IPS-20b (cell line): ENCODE data around the gene CREB3L2.
"Not testable (repeated sequence)": the region's sequence is repeated elsewhere in the genome, so short reads cannot be mapped to it uniquely, and the experiment has no call there.

Experiments
- H3K27ac ChIP-seq: one replicate; pipeline ENCODE4 v1.5.1; 2013; ENCODE audit warnings: low read length
- H3K27me3 ChIP-seq: 2 replicates; pipeline ENCODE4 v1.6.1; 2013; ENCODE audit warnings: mild to moderate bottlenecking, low read length, inconsistent platforms; ENCODE audit not compliant: insufficient read depth
- H3K36me3 ChIP-seq: 2 replicates; pipeline ENCODE4 v1.6.1; 2013; ENCODE audit warnings: low read depth, mild to moderate bottlenecking, inconsistent platforms, low read length, moderate library complexity; ENCODE audit not compliant: insufficient read depth
- H3K4me1 ChIP-seq: 2 replicates; pipeline ENCODE4 v1.6.1; 2013; ENCODE audit warnings: mild to moderate bottlenecking, control low read depth, inconsistent platforms, low read length, moderate library complexity; ENCODE audit not compliant: insufficient read depth
- H3K4me3 ChIP-seq: 2 replicates; pipeline ENCODE4 v1.5.1; 2013; ENCODE audit warnings: mild to moderate bottlenecking, low read length, inconsistent platforms
- H3K9ac ChIP-seq: 2 replicates; pipeline ENCODE4 v1.6.1; 2013; ENCODE audit warnings: low read depth, mild to moderate bottlenecking, inconsistent platforms, low read length, moderate library complexity
- H3K9me3 ChIP-seq: 2 replicates; pipeline ENCODE4 v1.6.1; 2013; ENCODE audit warnings: mild to moderate bottlenecking, low read depth, low read length, inconsistent platforms; ENCODE audit not compliant: insufficient read depth

The CREB3L2 gene

GRCh38 chr7:137935884-137936508, 65.9 kb downstream of the CREB3L2 start:
- H3K27ac ChIP-seq = no peak overlapping the region
- H3K4me1 ChIP-seq = peaks cover 5% of the 10 kb centered on the region; the same call in 1 of the 2 replicates
- no peak overlapping the region for H3K9ac ChIP-seq
- H3K9me3 ChIP-seq = no peaks in the 10 kb centered on the region
- no peaks in the 10 kb centered on the region for H3K36me3 ChIP-seq
- no peak overlapping the region for H3K4me3 ChIP-seq
- no peaks in the 10 kb centered on the region for H3K27me3 ChIP-seq

- no peaks in the 10 kb centered on the region for H3K36me3 ChIP-seq
- no peaks in the 10 kb centered on the region for H3K27me3 ChIP-seq
- no peak overlapping the region for H3K4me3 ChIP-seq
- H3K4me1 ChIP-seq = peaks cover 5% of the 10 kb centered on the region; the same call in 1 of the 2 replicates
- H3K9me3 ChIP-seq = no peaks in the 10 kb centered on the region
- H3K9ac ChIP-seq = no peak overlapping the region
- no peak overlapping the region for H3K27ac ChIP-seq
These were observed 66.7 kb downstream of the CREB3L2 start for GRCh38 chr7:137934941-137935883.

GRCh38 chr7:137934176-137934826, 67.6 kb downstream of the CREB3L2 start:
- peaks cover 5% of the 10 kb centered on the region; the same call in 1 of the 2 replicates for H3K4me1 ChIP-seq
- no peak overlapping the region for H3K27ac ChIP-seq
- no peak overlapping the region for H3K4me3 ChIP-seq
- no peaks in the 10 kb centered on the region for H3K9me3 ChIP-seq
- H3K9ac ChIP-seq = no peak overlapping the region
- no peaks in the 10 kb centered on the region for H3K36me3 ChIP-seq
- H3K27me3 ChIP-seq = no peaks in the 10 kb centered on the region

DNA sequence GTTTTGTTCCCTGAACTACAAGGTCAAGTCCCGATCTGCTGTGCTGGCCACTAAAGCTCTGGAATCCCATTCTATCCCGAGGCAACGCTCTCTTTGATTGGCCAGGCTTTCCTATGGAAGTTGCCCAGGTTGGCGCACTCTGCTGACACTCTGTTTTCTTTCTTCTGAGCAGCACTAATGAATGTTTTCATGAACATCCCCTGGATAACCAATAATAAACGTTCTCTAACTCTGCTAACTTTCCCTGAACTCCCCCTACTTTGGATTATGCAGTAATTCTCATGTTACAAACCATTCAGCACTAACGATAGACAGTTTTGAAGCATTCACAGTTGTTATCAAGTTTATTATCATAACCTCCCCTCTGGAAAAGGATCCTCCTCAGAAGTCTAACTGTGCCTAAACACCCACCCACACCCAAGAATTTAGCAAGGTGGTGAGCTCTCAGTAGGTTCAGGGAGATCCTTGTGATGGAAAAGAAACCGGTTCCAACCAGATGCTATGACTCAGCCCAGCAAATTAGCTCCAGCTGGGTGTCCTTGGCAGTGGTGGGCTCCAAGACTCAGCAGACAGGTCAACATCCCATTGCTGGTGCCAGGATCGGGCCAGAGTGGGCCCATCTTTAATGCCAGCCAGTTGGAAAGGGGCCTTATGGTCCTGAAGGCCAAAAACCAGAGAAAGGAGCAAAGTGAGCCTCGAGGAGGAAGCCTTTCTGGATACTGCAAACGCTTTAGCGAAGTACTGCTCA, 68.4 kb downstream of the CREB3L2 start:
- Histone ChIP-seq H3K4me3 (no peak overlapping the region), H3K36me3 (no peaks in the 10 kb centered on the region)

DNA sequence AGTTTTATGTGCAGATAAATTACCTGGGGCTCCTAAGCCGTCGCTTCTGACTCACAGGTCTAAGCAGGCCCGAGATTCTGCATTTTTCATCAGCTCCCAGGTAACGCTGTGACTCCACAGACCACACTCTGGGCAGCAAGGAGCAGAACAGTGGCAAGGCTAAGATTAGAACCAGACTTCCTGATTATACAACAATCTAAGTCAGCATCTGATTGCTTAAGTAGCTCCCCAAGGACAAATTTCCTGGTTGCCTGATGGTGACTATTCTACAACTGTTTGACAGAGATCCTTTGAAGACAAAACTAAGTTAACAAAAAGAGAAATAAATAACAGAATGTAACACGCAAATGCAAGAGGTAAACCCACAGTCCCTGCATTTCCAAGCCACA, 69.0 kb downstream of the CREB3L2 start:
- peaks cover 5% of the 10 kb centered on the region; the same call in 1 of the 2 replicates for H3K4me1 ChIP-seq
- H3K27ac ChIP-seq = no peak overlapping the region
- peaks cover 2% of the 10 kb centered on the region for H3K36me3 ChIP-seq
- H3K9ac ChIP-seq = no peak overlapping the region
- H3K9me3 ChIP-seq = no peaks in the 10 kb centered on the region
- H3K4me3 ChIP-seq = no peak overlapping the region
- H3K27me3 ChIP-seq = no peaks in the 10 kb centered on the region

More for the DNA sequence above, 68.4 kb downstream of the CREB3L2 start:
- Histone ChIP-seq H3K4me1 (peaks cover 5% of the 10 kb centered on the region; the same call in 1 of the 2 replicates), H3K27ac (no peak overlapping the region), H3K9ac (no peak overlapping the region), H3K9me3 (no peaks in the 10 kb centered on the region), H3K27me3 (no peaks in the 10 kb centered on the region)

DNA sequence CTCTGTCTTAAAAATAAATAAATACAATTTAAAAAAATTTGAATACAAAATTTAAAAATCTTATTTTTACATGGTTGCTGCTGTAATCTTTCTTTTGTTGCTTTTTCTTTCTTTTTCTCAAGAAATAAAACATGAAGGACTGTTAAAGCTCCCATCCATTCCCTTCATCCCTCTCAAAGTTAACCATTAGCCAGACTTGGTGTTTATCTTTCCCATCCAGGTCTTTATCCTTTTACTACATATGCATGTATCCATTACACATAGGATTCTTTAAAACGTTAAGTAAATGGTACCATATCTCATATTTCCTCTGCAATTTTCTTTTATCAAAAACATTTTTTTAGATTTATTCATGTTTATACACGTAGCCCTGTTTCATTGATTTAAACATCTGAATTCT, 70.1 kb downstream of the CREB3L2 start:
- Histone ChIP-seq H3K4me3 (no peak overlapping the region), H3K9ac (no peak overlapping the region), H3K4me1 (peaks cover 3% of the 10 kb centered on the region; the same call in 1 of the 2 replicates), H3K9me3 (no peaks in the 10 kb centered on the region), H3K36me3 (peaks cover 8% of the 10 kb centered on the region), H3K27me3 (no peaks in the 10 kb centered on the region), H3K27ac (no peak overlapping the region)

DNA sequence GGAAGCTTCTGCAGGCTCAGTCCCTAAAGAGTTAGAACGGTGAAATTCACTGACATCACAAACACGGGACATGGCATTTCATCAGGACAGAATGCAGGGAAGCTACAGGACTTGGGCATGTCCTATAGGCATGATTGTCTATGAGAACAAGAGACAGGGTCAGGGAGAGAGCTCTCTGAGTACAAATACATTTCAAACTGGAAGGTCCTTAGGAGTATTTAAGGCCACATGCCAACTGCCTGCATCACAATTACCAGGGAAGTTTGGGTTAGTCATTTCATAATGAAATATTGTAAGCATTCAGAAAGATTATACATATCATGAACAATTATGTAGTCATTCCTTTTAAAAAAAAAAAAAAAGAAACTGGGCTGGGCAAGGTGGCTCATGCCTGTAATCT, 71.3 kb downstream of the CREB3L2 start:
- Histone ChIP-seq H3K27me3 (no peaks in the 10 kb centered on the region), H3K27ac (no peak overlapping the region), H3K9me3 (no peaks in the 10 kb centered on the region), H3K36me3 (peaks cover 15% of the 10 kb centered on the region), H3K4me1 (no peaks in the 10 kb centered on the region; the same call in 1 of the 2 replicates), H3K9ac (no peak overlapping the region), H3K4me3 (no peak overlapping the region)

DNA sequence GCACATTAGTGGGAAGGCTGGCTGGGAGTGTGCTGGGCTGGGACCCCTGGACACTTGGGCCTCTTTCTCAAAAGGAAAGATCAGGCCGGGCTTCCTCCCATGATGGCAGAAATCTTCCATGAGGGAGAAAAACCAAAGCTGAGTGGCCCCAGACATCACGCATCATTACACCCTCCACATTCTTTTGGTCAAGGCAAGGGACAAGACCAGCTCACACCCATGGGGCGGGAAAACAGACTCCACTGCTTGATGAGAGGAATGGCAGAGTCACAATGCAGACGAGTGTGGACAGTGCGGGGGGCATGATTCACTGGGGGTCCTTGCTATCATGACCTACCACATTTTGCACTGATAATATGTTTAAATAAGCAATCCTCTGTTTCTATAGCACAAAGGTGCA, 73.3 kb downstream of the CREB3L2 start:
- H3K27ac ChIP-seq = no peak overlapping the region
- peaks cover 17% of the 10 kb centered on the region for H3K36me3 ChIP-seq
- H3K27me3 ChIP-seq = no peaks in the 10 kb centered on the region
- no peaks in the 10 kb centered on the region; the same call in 1 of the 2 replicates for H3K4me1 ChIP-seq
- H3K4me3 ChIP-seq = no peak overlapping the region
- H3K9ac ChIP-seq = no peak overlapping the region
- H3K9me3 ChIP-seq = no peaks in the 10 kb centered on the region

DNA sequence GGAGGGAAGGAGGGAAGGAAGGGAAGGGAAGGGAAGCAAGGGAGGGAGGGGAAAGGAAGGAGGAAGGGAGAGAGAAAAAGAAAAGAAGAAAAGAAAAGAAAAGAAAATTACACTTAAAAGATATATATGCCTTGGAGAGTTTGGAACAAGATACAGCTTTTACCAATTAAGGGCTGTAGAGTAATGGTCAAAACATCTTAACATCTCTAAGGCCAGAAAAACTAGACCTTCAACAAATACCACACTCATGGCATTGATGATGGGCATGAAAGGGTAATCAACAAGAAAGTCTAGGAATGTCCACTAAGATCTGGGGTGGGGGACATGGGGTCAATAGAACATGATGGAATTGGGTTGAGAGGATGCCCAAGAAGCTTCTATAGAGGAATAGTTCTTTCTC, 74.5 kb downstream of the CREB3L2 start:
- Histone ChIP-seq H3K9ac (no peak overlapping the region), H3K27ac (no peak overlapping the region), H3K36me3 (peaks cover 21% of the 10 kb centered on the region), H3K9me3 (no peaks in the 10 kb centered on the region), H3K27me3 (no peaks in the 10 kb centered on the region), H3K4me3 (no peak overlapping the region), H3K4me1 (no peaks in the 10 kb centered on the region)

DNA sequence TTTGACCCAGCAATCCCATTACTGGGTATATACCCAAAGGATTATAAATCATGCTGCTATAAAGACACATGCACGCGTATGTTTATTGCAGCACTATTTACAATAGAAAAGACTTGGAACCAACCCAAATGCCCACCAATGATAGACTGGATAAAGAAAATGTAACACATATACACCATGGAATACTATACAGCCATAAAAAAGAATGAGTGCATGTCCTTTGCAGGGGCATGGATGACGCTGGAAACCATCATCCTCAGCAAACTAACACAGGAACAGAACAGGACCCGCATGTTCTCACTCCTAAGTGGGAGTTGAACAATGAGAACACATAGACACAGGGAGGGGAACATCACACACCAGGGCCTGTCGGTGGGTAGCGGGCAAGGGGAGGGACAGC, 75.7 kb downstream of the CREB3L2 start:
- H3K4me3 ChIP-seq, H3K9me3 ChIP-seq, H3K27me3 ChIP-seq, H3K27ac ChIP-seq, H3K4me1 ChIP-seq, H3K9ac ChIP-seq: not testable (repeated sequence)
- H3K36me3 ChIP-seq = peaks cover 21% of the 10 kb centered on the region

- Histone ChIP-seq H3K4me1 (peaks cover 2% of the 10 kb centered on the region; the same call in 1 of the 2 replicates), H3K27me3 (no peaks in the 10 kb centered on the region), H3K36me3 (peaks cover 21% of the 10 kb centered on the region), H3K4me3 (no peak overlapping the region), H3K9ac (no peak overlapping the region), H3K9me3 (no peaks in the 10 kb centered on the region; the same call in 1 of the 2 replicates), H3K27ac (no peak overlapping the region)
These were observed 76.1 kb downstream of the CREB3L2 start for GRCh38 chr7:137925754-137926153.
